K562 (cell line): ENCODE data around the gene RPL10A. TPM values are rescaled to one million over a fixed set of nuclear protein-coding genes. Genes with fewer than 3 reads are reported as not detected.

Source experiments
- BHLHE40 ChIP-seq: IDR thresholded peaks from 2 replicates; pipeline ENCODE4 v1.6.1; 2011; ENCODE audit warnings: low read length, improper control_type of control experiment
- C11orf30 ChIP-seq: fragments of 450-650 bp; IDR thresholded peaks from 2 replicates; pipeline ENCODE4 v1.6.1; 2016; ENCODE audit warnings: low read depth, mild to moderate bottlenecking
- EGR1 ChIP-seq: fragments of 450-650 bp; conservative IDR thresholded peaks from 2 replicates; pipeline ENCODE4 v1.6.1; 2017; ENCODE audit warnings: mild to moderate bottlenecking
- ESRRB ChIP-seq: fragments of 250-450 bp; sonication (Bioruptor Pico); IDR thresholded peaks from 2 replicates; pipeline ENCODE4 v1.5.0; 2020; ENCODE audit warnings: mild to moderate bottlenecking, moderate library complexity, borderline replicate concordance
- JUN ChIP-seq, 2 experiments: sonication (generic) in 1 of 2; formaldehyde crosslinking in 1 of 2; IDR thresholded peaks; 2 replicates each; pipeline versions ENCODE4 v1.6.1 to v1.8.0; 2012 to 2022; ENCODE audit warnings: borderline replicate concordance in 2 of 2, mild to moderate bottlenecking in 2 of 2, improper control_type of control experiment in 1 of 2, low read depth in 1 of 2, low read length in 1 of 2, missing genetic modification reagents in 1 of 2
- KDM1A ChIP-seq, 2 experiments: fragments of 450-650 bp; IDR thresholded peaks; 2 replicates each; pipeline ENCODE4 v1.6.1; 2016; ENCODE audit warnings: mild to moderate bottlenecking in 2 of 2
- MIER1 ChIP-seq: fragments of 450-650 bp; IDR thresholded peaks from 2 replicates; pipeline ENCODE4 v1.6.1; 2016; ENCODE audit warnings: antibody characterized with exemption, mild to moderate bottlenecking, low read depth
- NR1H2 ChIP-seq: sonication (generic); formaldehyde crosslinking; IDR thresholded peaks from 2 replicates; pipeline ENCODE4 v1.4.0; 2020; ENCODE audit warnings: mild to moderate bottlenecking, missing genetic modification reagents
- NR2C2 ChIP-seq, 2 experiments: fragments of 200-800 bp in 1 of 2; sonication (Bioruptor generic) in 1 of 2; sonication (generic) in 1 of 2; formaldehyde crosslinking in 1 of 2; IDR thresholded peaks; 2 replicates each; pipeline versions ENCODE4 v1.6.1 to v1.8.0; 2016 to 2022; ENCODE audit warnings: mild to moderate bottlenecking in 1 of 2, missing compliant biosample characterization in 1 of 2, missing genetic modification characterization in 1 of 2, missing genetic modification reagents in 1 of 2
- NUFIP1 ChIP-seq: fragments of 450-650 bp; IDR thresholded peaks from 2 replicates; pipeline ENCODE4 v1.6.1; 2018; ENCODE audit not compliant: partially characterized antibody
- PHF21A ChIP-seq: fragments of 450-650 bp; IDR thresholded peaks from 2 replicates; pipeline ENCODE4 v1.6.1; 2017; ENCODE audit warnings: low read depth, borderline replicate concordance
- PHTF2 ChIP-seq: fragments of 250-450 bp; sonication (Bioruptor Pico); IDR thresholded peaks from 2 replicates; pipeline ENCODE4 v1.5.0; 2021; ENCODE audit warnings: mild to moderate bottlenecking
- POLR3A ChIP-seq: IDR thresholded peaks from 2 replicates; pipeline ENCODE4 v1.6.1; 2011; ENCODE audit warnings: borderline replicate concordance, mild to moderate bottlenecking, moderate library complexity; ENCODE audit not compliant: insufficient read length, insufficient read depth; ENCODE audit errors: extremely low read depth
- POU5F1 ChIP-seq: fragments of 150-350 bp; IDR thresholded peaks from 2 replicates; pipeline ENCODE4 v1.6.1; 2014; ENCODE audit warnings: borderline replicate concordance, low read length, low read depth, mild to moderate bottlenecking; ENCODE audit not compliant: partially characterized antibody
- SRSF7 ChIP-seq: fragments of 200-400 bp; formaldehyde crosslinking; optimal IDR thresholded peaks from 2 replicates; pipeline ENCODE3; 2017; ENCODE audit warnings: mild to moderate bottlenecking, low read depth, low read length
- ZFX ChIP-seq: sonication (generic); formaldehyde crosslinking; IDR thresholded peaks from 2 replicates; pipeline ENCODE4 v1.8.0; 2022; ENCODE audit warnings: mild to moderate bottlenecking, missing genetic modification reagents, moderate library complexity
- ZNF316 ChIP-seq: fragments of 450-650 bp; IDR thresholded peaks from 2 replicates; pipeline ENCODE4 v1.6.1; 2016
- ZNF445 ChIP-seq: fragments of 250-450 bp; sonication (Bioruptor Pico); IDR thresholded peaks from 2 replicates; pipeline ENCODE4 v1.4.0; 2020; ENCODE audit warnings: low read depth, mild to moderate bottlenecking, moderate library complexity
- ZNF609 ChIP-seq: sonication (generic); formaldehyde crosslinking; IDR thresholded peaks from 2 replicates; pipeline ENCODE4 v1.8.1; 2023; ENCODE audit warnings: missing genetic modification reagents, mild to moderate bottlenecking, borderline replicate concordance
- polyA plus RNA-seq, 8 experiments: library from polyadenylated mRNA; depleted of rRNA in 4 of 8; stranded (reverse) in 5 of 8; unstranded in 3 of 8; fragments of >200 nt; fragmentation: Nextera tagmentation in 2 of 8; fragmentation: Illumina TruSeq in 1 of 8; extraction: Ambion mirVana in 2 of 8; extraction: Trizol in 1 of 8; gene quantifications; 2 replicates each; pipeline versions ENCODE4 v1.2.1 to v1.2.3, GENCODE V29; 2011 to 2014; ENCODE audit warnings: inconsistent platforms in 1 of 8, missing spikeins in 1 of 8
- total RNA-seq, 7 experiments: library from RNA; depleted of rRNA in 6 of 7; stranded (reverse); fragments of >200 nt in 6 of 7; fragmentation: Illumina TruSeq in 2 of 7; extraction: Trizol in 2 of 7; gene quantifications; 2 replicates each; pipeline versions ENCODE4 v1.2.1 to v1.2.3, GENCODE V29; 2011 to 2021; ENCODE audit warnings: low replicate concordance in 1 of 7
- TF ChIP-seq, protein P1 (sequence below): fragments of 450-650 bp; IDR thresholded peaks from one replicate; pipeline ENCODE4 v1.6.1; 2018; ENCODE audit warnings: mild to moderate bottlenecking, moderate library complexity; ENCODE audit not compliant: partially characterized antibody

RPL10A gene
- total and polyA plus RNA-seq, 9 of the 15 experiments (the other 6 are each of a cell fraction or from before 2014, with no cell fraction given): 1,589 to 3,237 (median 2,116) TPM

DNA sequence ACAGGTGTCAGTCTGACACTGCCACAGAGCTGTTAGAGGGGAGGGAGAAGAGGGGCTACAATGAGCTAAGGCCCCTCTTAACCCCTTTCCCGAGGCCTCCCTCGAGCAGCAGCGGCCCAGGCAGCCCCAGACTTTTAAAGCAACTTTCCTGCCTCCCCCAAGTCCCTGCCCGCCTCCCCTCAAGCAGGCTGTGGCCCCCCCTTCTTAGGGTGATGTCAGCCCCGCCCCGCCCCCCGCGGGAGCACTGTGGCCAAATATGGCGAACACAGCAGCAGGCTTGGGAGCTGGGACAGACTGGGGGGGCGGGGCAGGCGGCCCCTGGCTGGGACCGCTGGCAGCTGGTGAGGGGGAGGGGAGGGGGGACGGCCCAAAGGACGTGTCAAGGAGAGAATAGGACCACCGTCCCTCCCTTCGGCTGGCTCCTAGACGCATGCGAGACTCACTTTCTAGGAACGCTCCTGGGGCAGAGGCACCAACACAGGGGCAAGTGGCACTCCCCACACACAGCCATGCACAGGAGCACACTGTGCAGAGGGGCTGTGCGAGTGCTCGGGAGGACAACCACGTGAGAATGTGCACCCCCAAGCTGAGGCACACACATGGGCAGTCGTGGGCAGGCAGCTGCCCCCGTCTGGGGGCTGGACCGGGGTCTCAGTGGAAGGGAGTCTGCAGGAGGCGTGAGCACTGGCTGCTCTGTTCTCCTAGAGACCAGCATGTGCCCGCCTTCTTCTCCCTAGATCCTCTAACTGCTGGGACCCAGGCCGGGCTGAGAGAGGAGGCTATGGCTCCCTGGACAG lies 22.0 kb downstream of the RPL10A start (continued):
- no peak for TF ChIP-seq POLR3A
- no peak for TF ChIP-seq MIER1
- TF ChIP-seq PHTF2 (CRISPR knock-in tag): no peak
- no peak for TF ChIP-seq PHF21A
- TF ChIP-seq, protein P1, sequence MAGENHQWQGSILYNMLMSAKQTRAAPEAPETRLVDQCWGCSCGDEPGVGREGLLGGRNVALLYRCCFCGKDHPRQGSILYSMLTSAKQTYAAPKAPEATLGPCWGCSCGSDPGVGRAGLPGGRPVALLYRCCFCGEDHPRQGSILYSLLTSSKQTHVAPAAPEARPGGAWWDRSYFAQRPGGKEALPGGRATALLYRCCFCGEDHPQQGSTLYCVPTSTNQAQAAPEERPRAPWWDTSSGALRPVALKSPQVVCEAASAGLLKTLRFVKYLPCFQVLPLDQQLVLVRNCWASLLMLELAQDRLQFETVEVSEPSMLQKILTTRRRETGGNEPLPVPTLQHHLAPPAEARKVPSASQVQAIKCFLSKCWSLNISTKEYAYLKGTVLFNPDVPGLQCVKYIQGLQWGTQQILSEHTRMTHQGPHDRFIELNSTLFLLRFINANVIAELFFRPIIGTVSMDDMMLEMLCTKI: no peak
- no peak for TF ChIP-seq ZNF316
- no peak for TF ChIP-seq NR1H2 (CRISPR knock-in tag)
- no peak for TF ChIP-seq NR2C2 (CRISPR knock-in tag; IDR thresholded peaks at IDR 0.05)
- no peak; the same call in 1 of the 2 replicates for TF ChIP-seq NR2C2 (tag; IDR thresholded peaks at IDR 0.05)
- TF ChIP-seq KDM1A (IDR thresholded peaks at IDR 0.05): no peak
- TF ChIP-seq ZFX (CRISPR knock-in tag): no peak
- TF ChIP-seq JUN (IDR thresholded peaks at IDR 0.05; ENCODE audit: borderline replicate concordance, low read depth, low read length): peak; percentile 79; the same call in 1 of the 2 replicates
- no peak for TF ChIP-seq JUN (CRISPR knock-in tag; IDR thresholded peaks at IDR 0.05; ENCODE audit: borderline replicate concordance)
- no peak for TF ChIP-seq ZNF445
- no peak for TF ChIP-seq C11orf30
- TF ChIP-seq ESRRB (CRISPR knock-in tag): no peak
- no peak for TF ChIP-seq SRSF7
- no peak for TF ChIP-seq NUFIP1
- no peak for TF ChIP-seq ZNF609 (CRISPR knock-in tag)
- peak; percentile 35; the same call in 1 of the 2 replicates for TF ChIP-seq EGR1
- TF ChIP-seq BHLHE40: no peak
- no peak for TF ChIP-seq POU5F1
